Stimulated activated CD8-positive, alpha-beta memory T cell treated with anti-CD3 and anti-CD28 coated beads, Interleukin-12 subunit alpha, Interleukin-12 subunit beta, amount 100 ng/mL, for 24 hours (primary cell): ENCODE measurements around the gene EMC6.
"Not testable (repeated sequence)": the region's sequence is repeated elsewhere in the genome, so short reads cannot be mapped to it uniquely, and the experiment has no call there.

Experiments
- DNase-seq: peaks from one replicate; pipeline ENCODE4 v3.0.0-alpha.2; 2020; ENCODE audit errors: extremely low read depth

The EMC6 gene

GRCh38 chr17:3681057-3681456, 12.4 kb downstream of the EMC6 start:
- DNase-seq: no peak

- no peak for DNase-seq
Measured at GRCh38 chr17:3681565-3681964, 13.0 kb downstream of the EMC6 start.

DNA sequence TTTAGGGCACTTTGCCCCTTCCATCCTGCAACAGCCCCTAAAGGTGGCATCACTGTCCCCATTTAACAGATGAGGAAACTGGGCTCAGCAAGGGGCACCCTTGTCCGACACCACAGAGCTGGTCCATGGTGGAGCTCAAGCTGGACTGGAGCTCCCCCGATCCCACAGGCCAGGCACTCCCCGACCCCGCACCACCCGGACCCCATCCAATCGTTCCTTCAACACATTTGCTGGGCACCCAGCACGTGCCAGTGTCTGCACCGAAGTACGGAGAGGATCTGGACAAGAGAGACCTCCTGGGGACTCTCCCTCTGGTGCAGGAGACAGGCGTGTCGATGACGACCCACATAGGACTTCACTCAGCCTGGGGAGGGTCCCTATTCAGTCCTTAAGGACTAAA, 13.4 kb downstream of the EMC6 start:
- DNase-seq: no peak

DNA sequence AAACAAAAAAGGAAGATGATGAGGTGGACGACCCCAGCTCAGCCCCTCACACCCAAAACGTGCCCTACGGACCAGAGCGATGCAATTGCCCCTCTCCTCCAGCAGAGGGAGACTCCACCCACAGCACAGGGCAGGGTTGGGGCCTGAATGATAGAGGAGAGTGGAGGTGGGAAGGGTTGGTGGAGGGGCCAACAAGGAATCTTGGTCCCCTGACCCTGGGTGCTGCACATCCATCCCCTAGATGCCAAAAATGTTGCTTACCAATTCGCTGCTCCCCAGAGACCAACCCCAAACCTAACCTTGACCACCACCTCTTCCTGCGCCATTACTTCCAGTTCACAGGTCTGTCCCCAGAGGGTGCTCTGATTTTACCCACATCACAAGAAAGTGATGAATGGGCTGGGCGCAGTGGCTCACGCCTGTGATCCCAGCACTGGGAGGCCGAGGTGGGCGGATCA, 14.5 kb downstream of the EMC6 start:
- DNase-seq: no peak

DNA sequence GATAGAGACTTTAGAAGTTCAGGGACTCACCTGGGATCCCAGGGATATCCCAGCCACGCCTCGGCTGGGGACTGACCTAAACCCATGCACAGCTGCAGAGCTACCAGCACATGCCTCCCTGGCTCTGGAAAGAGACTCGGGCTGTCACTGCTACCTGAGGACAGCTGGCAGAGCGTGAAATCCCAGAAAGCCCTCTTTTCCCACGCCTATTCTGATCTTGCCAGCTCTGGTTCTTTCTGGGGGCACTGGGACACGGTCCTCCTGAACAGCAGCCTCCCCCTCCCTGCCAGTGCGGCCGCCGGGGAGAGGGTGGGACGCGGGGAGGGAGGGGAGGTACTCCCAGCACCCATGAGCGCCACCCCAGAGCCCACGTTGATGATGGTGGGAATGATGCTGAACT, 16.6 kb downstream of the EMC6 start:
- no peak for DNase-seq

DNA sequence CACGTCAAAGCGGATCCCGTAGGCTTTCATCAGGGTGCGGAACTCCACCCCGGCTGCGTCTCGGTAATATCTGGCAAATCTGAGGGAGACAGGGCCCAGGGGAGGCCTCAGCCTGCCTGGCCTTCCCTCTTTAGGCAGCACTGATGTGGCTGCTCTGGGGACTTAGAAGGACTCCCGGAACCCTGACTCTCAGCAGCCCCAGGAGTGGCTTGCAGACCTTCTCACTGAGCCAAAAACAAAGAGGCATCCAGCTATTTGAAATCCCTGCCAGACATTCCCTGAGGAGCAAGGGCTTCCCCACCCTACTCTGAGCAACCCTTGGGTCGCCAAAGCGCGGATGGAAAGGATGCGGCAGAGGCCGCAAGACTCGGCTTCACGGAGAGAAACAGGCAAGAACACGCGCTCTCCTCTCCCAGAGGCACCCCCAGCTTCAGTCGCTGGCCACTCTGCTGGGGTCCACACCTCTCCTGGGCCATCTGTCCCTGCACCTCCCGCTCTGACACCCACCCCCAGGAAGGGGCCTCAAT, 19.5 kb downstream of the EMC6 start:
- DNase-seq: no peak

DNA sequence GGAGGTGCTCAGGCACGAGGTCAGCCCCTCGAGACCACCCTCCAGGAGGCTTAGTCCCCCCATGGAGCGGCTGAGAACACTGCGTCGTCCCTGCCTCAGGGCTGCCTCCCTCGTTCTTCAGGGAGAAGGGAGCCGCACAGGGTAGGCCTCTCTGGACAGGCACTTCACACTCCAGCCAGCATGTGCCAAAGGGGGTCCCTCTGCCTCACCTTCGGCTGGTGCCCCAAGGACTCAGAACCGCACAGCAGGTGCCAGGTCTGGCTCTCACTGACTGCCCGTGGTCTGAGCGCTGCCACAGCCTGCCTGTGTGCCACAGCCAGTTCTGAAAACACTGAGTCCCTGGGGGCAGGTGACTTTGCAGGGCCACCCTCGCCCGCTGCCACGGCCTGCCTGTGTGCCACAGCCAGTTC, 20.2 kb downstream of the EMC6 start:
- DNase-seq: no peak

GRCh38 chr17:3689262-3690093, 20.9 kb downstream of the EMC6 start:
- no peak for DNase-seq

GRCh38 chr17:3690094-3690715, 21.6 kb downstream of the EMC6 start:
- no peak for DNase-seq

- no peak for DNase-seq
Measured at GRCh38 chr17:3691617-3692067, 23.0 kb downstream of the EMC6 start.

DNA sequence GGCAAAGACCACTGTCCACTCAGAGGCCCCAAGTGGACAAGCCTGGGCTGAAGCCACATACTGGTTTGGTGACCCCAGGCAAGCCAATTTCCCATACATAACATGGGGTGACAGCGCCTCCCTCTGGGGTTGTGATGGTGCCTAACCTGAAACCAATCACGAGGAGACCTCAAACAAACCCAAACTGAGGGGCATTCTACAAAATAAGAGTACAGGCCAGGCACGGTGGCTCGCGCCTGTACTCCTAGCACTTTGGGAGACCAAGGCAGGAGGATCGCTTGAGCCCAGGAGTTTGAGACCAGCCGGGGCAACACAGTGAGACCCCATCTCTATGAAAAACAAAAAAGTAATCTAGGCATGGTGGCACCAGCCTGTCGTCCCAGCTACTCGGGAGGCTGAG, 23.7 kb downstream of the EMC6 start:
- no peak for DNase-seq

DNA sequence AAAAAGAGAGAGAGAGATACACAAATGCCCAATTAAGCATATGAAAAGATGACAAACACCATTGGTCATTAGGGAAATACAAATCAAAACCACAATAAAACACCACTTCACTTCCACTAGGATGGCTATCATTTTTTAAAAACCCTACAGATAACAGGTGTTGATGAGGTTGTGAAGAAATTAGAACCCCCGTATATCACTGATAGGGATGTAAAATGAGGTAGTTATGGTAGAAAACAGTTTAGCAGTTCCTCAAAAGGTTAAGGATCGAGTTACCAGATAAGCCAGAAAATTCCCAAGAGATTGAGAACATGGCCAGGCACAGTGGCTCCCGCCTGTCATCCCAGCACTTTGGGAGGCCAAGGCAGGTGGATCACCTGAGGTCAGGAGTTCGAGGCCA, 24.5 kb downstream of the EMC6 start:
- DNase-seq: no peak

- DNase-seq: no peak
Measured at GRCh38 chr17:3693829-3694231, 25.2 kb downstream of the EMC6 start.

GRCh38 chr17:3695129-3695722, 26.6 kb downstream of the EMC6 start:
- no peak for DNase-seq

- DNase-seq: no peak
Measured at GRCh38 chr17:3695723-3696411, 27.3 kb downstream of the EMC6 start, which contains the start of gene P2RX5. TSS of gene P2RX5 (minus strand) at chr17:3696155. CDS start at chr17:3696005, 150 bp downstream.

GRCh38 chr17:3697103-3697476, 28.5 kb downstream of the EMC6 start:
- no peak for DNase-seq

- no peak for DNase-seq
Measured at GRCh38 chr17:3698139-3698538, 29.5 kb downstream of the EMC6 start.

GRCh38 chr17:3699951-3700350, 31.3 kb downstream of the EMC6 start:
- DNase-seq: no peak

- not testable (repeated sequence) for DNase-seq
Measured at GRCh38 chr17:3702041-3702539, 33.5 kb downstream of the EMC6 start.

DNA sequence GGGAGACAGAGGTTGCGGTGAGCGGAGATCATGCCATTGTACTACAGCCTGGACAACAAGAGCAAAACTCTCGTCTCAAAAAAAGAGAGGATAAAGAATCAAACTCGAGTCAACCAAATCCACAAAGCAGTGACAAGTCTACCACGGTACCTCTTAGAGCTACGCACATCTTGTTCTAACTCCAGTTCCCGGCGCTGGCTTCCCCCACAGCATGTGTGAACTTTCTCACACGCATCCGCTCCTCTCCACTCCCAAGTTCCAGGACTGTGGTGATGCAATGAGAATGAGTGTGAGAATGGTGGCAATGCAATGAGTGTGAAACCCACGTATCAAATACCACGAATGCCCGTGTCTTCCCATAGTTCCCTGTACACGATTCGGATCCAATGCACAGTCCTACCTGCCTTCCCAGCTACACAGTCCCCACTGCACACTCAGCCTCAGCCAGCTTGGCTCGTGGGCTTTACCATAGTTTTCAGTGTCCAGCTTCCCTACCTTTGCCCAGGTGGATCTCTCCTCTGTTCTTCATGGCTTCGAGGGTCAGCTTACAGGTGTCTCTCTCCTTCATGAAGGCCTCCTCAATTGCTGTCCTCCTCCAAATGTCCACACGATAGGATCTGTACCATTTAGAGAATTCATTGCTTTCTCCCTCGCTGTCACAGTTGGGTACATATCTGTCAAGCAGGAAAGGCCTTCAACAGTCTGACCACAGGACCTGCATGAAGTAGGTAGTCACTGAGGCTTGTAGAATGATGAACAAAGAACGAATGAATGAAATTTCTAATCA, 36.5 kb downstream of the EMC6 start:
- DNase-seq: no peak

DNA sequence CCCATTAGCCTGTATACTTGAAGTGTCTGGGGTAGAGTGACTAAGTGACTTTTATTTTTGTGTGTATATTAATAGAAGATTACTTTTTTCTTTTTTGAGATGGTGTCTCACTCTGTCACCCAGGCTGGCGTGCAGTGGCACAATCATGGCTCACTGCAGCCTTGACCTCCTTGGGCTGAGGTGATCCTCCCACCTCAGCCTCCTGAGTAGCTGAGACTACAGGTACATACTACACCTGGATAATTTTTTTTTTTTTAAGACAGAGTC, 37.0 kb downstream of the EMC6 start:
- not testable (repeated sequence) for DNase-seq
